HG02763 (cell line): Measurements from ENCODE around the gene FRAT2.

ENCODE experiments used
- ATAC-seq: cut with Tn5 transposase; IDR thresholded peaks from one replicate; pipeline ENCODE4 v1.9.1; 2021; ENCODE audit warnings: mild to moderate bottlenecking, moderate library complexity; ENCODE audit not compliant: unreplicated experiment

FRAT2 gene

GRCh38 chr10:97327348-97328294 is 6.9 kb downstream of the FRAT2 start:
- no peak for ATAC-seq

- ATAC-seq = no peak
These were observed 8.8 kb downstream of the FRAT2 start for GRCh38 chr10:97325754-97326153.

- no peak for ATAC-seq
These were observed 11.0 kb downstream of the FRAT2 start for GRCh38 chr10:97323501-97323900.

DNA sequence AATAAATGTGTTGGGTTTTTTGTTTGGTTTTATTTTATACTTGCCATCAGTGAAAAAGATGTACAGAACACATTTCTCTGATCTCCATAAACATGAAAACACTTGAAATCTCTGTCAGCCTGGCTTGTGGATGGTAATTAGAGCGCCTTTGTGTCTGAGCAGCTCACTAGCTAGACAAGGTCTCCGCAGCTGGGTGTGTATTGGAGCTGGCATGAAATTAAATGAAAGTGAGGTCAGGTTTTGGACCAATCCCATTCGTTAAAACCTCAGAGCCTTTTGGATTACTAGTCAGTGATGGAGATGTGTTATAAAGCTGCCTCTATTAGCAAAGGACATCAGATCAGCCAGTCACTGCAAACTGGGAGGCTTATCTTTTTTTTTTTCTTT is 12.7 kb downstream of the FRAT2 start:
- ATAC-seq = no peak

- no peak for ATAC-seq
These were observed 13.3 kb downstream of the FRAT2 start for GRCh38 chr10:97321032-97321803.

GRCh38 chr10:97320480-97321031 is 14.0 kb downstream of the FRAT2 start:
- ATAC-seq = no peak

DNA sequence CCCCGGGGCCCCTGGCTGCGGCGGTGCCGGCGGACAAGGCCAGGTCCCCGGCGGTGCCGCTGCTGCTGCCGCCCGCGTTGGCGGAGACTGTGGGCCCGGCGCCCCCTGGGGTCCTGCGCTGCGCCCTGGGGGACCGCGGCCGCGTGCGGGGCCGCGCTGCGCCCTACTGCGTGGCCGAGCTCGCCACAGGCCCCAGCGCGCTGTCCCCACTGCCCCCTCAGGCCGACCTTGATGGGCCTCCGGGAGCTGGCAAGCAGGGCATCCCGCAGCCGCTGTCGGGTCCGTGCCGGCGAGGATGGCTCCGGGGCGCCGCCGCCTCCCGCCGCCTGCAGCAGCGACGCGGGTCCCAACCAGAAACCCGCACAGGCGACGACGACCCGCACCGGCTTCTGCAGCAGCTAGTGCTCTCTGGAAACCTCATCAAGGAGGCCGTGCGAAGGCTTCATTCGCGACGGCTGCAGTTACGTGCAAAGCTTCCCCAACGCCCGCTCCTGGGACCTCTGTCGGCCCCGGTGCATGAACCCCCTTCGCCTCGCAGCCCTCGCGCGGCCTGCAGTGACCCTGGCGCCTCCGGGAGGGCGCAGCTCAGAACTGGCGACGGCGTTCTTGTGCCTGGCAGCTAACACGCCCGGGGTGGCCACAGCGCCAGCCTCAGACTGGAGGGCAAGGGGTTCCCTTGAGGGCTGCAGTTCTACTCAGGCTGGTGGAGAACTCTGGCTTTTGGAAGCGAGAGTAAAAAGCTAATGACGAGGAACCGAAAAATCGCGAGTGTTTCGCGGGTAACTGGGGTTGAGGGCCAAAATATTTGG is 14.7 kb downstream of the FRAT2 start:
- peak; percentile 21 for ATAC-seq

- ATAC-seq = peak; percentile 84
These were observed 15.5 kb downstream of the FRAT2 start, which contains the start of gene FRAT1 for GRCh38 chr10:97318772-97319651. FRAT1 (plus strand) TSS chr10:97319271; CDS start chr10:97319454, 183 bp downstream.

DNA sequence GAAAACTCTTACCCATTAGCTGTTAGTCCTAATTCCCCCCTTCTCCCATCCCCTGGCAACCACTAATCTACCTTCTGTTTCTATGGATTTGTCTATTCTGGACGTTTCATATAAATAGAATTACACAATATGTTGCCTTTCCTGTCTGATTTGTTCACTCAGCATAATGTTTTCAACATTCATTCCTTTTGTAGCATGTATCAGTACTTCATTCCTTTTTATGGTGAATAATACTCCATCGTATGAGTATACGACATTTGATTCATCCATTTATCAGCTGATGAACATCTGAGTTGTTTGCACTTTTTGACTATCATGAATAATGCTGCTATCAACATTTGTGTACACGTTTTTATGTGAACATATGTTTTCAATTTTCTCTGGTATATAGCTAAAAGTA is 19.9 kb downstream of the FRAT2 start:
- ATAC-seq = no peak

DNA sequence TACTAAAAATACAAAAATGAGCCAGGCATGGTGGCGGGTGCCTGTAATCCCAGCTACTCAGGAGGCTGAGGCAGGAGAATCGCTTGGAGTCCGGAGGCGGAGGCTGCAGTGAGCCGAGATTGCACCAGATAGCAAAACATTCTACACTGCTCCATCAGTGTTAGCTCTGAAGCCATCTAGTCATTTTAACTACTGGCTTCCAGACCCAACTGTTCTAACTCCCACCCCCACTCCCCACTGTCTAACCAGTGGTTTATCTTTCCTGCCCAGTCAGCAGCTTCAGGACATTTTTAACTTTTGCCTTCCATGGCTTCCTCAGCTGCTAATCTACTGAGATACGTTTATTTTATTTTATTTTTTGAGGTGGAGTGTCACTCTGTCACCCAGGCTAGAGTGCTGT is 21.6 kb downstream of the FRAT2 start:
- no peak for ATAC-seq

DNA sequence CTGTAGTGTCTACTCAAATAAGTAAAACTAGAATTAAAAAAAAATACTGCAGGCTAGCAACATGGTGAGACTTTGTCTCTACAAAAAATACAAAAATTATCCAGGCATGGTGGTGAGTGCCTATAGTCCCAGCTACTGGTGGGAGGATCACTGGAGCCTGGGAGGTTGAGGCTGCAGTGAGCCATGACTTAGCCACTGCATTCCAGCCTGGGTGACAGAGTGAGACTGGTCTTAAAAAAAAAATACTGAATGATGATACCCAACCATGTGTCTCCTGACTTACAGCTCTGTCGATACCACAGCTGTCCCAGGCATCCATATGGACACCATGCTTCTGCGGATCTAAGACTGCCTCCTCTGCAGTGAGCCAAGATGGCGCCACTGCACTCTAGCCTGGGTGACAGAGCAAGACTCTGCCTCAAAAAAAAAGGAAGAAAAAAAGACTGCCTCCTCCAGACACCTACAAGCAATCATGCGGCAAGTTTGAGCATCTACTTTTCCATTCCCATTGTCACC is 23.4 kb downstream of the FRAT2 start:
- no peak for ATAC-seq

- ATAC-seq = no peak
These were observed 26.4 kb downstream of the FRAT2 start for GRCh38 chr10:97307866-97308780.

GRCh38 chr10:97307441-97307840 is 27.1 kb downstream of the FRAT2 start:
- no peak for ATAC-seq

DNA sequence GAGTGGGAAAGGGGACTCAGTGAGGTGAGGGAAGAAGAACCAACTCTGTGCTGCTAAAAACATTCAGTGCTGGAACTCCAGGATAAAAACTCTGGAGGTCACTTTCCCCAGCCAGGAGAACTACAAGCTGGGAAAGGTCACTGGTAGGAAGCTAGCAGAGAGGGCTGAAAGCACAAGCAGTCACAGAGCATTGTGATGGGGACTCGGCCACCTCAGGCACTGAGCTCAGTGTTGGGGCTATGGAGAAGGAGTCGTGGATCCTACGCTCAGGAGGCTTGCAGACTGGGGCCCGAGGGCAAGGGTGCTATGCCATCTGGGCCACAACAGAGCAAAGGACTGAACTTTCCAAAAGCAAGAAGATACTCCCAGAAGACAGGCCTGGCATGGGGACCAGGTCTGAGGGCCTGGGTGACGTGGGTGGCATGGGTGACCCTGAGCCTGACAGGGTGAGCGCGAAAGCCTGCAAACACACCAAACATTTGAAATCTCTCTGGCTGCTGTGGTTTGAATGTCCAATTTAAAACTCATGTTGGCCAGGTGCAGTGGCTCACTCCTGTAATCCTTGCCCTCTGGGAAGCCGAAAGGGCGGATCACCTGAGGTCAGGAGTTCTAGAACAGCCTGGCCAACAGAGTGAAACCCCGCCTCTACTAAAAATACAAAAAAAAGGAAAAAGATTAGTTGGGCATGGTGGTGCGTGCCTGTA is 32.3 kb downstream of the FRAT2 start:
- ATAC-seq = no peak

GRCh38 chr10:97300980-97301379 is 33.5 kb downstream of the FRAT2 start:
- no peak for ATAC-seq

DNA sequence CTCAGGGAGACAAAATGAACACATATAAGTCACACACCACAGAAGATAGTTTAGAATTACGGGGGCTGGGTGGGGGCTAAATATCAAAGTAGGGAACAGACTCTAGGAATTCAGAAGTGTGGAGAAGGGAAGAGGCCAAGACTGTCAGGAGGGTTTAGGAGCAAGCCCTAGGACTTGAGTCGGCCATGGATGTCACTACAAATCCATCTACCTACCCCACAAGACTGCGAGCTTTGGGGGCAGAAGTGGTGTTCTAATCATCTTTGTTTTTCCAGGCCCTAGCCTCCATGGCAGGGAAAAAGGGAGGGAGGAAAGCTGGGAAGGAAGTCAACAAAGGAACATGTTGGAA is 36.3 kb downstream of the FRAT2 start:
- ATAC-seq = no peak

DNA sequence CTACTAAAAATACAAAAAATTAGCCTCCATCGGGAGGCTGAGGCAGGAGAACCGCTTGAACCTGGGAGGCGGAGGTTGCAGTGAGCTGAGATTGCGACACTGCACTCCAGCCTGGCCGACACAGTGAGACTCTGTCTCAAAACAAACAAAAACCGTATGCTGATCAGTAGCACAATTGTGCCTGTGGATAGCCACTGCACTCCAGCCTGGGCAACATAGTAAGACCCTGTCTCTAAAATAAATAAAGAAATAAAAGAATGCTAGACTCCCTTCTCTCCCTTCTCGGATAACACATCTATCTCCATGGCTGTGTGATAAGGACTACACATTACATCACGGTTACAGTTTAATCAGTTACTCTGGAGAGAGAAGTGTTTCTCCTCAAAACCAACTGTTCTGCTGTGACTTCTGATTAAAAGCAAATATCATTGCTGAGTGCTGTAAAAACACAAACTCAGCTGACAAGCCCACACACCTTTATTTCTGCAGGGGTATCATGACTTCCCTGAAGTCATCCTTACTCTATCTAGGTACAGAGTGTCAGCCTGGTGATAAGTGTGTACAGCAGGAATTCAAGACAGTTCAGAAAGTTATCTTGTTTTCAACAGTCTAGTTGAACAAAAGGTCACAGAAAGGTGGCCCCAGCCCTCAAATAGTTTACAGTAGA is 36.8 kb downstream of the FRAT2 start:
- ATAC-seq = no peak

DNA sequence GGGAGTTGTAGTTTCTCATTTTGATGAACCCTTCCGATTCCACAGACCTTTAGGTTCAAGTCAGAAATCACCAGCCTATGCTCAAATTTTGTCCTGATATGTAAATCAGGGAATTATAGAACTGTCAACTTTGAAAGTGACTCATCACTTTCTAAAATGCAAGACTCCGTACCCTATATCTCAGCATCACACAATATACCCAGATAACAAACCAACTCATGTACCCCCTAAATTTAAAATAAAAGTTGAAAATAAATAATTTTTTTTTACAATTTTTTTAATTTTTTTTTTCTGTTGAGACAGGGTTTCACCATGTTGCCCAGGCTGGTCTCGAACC is 41.7 kb downstream of the FRAT2 start:
- no peak for ATAC-seq
